Transverse colon (tissue), 3 donors: ENCODE results near the gene GRK3.

ENCODE experiments used
- POLR2A ChIP-seq: fragments of 450-650 bp; IDR thresholded peaks from one replicate; pipeline ENCODE4 v1.6.1; 2016; ENCODE audit warnings: antibody characterized with exemption, mild to moderate bottlenecking, moderate library complexity
- TF ChIP-seq, protein P1 (sequence below), 5 experiments: fragments of 200-600 bp in 3 of 5; fragments of 450-650 bp in 2 of 5; sonication (generic) in 3 of 5; IDR thresholded peaks; 1 replicate in 2 of 5; 2 replicates in 3 of 5; pipeline ENCODE4 v1.5.1; 2016 to 2017; ENCODE audit warnings: antibody characterized with exemption in 5 of 5, inconsistent platforms in 3 of 5, mild to moderate bottlenecking in 2 of 5, moderate library complexity in 1 of 5

DNA sequence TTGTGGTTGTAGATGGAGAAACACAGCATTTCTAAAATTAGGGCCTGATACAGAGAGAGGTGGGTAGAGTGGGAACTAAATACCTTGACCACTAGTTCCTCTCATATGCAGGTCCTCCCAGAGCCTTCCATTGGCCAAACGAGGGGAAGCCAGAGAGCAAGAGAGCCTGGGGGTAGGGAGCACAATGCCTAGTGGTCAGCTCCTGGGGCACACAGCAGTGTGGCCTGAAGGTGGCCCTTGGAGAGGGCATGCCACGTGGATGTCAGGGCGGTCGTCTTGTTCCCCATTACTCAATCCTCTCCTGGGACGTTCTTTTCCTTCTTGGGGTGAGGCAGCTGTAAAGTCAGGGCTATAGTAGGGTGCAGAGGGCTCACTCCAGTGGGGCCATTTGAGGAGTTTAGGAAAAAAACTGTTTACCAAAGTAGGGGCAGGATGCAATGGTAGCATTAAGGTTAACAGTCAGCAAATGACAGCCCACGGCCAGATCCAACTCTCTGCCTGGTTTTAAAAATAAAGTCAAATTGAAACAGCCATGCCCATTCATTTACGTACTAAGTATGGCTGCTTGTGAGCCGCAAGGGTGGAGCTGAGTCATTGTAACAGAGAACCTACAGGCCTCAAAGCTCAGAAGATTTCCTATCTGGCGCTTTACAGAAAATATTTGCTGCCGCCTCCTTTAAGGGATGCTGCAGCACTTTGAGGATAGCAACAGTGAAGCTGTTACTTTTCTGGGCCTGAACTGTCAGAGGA, 185.1 kb downstream of the GRK3 start:
- TF ChIP-seq, protein P1, sequence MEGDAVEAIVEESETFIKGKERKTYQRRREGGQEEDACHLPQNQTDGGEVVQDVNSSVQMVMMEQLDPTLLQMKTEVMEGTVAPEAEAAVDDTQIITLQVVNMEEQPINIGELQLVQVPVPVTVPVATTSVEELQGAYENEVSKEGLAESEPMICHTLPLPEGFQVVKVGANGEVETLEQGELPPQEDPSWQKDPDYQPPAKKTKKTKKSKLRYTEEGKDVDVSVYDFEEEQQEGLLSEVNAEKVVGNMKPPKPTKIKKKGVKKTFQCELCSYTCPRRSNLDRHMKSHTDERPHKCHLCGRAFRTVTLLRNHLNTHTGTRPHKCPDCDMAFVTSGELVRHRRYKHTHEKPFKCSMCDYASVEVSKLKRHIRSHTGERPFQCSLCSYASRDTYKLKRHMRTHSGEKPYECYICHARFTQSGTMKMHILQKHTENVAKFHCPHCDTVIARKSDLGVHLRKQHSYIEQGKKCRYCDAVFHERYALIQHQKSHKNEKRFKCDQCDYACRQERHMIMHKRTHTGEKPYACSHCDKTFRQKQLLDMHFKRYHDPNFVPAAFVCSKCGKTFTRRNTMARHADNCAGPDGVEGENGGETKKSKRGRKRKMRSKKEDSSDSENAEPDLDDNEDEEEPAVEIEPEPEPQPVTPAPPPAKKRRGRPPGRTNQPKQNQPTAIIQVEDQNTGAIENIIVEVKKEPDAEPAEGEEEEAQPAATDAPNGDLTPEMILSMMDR (IDR thresholded peaks at IDR 0.05) = no peak
- no peak for TF ChIP-seq POLR2A
